PC-9 (cell line): ENCODE results near the gene ALDOA.

Experiments
- CTCF ChIP-seq: fragments of 200-600 bp; sonication (generic); conservative IDR thresholded peaks from 2 replicates; pipeline ENCODE4 v1.6.1; 2017; ENCODE audit warnings: mixed run types, antibody characterized with exemption, mild to moderate bottlenecking, moderate library complexity
- EZH2 ChIP-seq: fragments of 200-600 bp; sonication (generic); IDR thresholded peaks from 2 replicates; pipeline ENCODE4 v1.8.0; 2017; ENCODE audit warnings: antibody characterized with exemption, low read depth

- TF ChIP-seq CTCF (peak; percentile 43), EZH2 (no peak)
Measured at GRCh38 chr16:30092373-30093010, 26.9 kb downstream of the ALDOA start.
